ENCODE measurements around the gene TSR3.

Gene TSR3

DNA sequence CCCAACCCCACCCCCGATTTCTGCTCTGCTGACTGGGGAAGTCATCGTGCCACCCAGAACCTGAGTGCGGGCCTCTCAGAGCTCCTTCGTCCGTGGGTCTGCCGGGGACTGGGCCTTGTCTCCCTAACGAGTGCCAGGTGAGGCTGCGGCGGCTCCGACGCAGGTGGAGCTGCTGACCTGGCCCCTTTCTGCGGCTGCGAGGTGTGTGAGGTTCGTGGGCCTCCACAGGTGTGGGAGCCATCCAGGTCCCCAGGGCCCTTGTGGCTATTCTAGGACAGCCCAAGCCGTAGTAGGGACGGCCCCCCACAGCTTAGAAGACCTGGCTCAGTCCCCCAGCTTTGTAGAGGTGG lies 39.2 kb downstream of the TSR3 start:
- H3K4me3 ChIP-seq (ENCODE audit: low read length, poor library complexity, severe bottlenecking): peak overlapping the region; percentile 95
- peak overlapping the region; percentile 88 for H3K4me2 ChIP-seq (ENCODE audit: low read depth, low read length, poor library complexity, severe bottlenecking)
- no peaks in the 10 kb centered on the region for H3K9me3 ChIP-seq (ENCODE audit: insufficient read depth, low read depth, low read length)
- H3K4me1 ChIP-seq (ENCODE audit: insufficient read depth, low read length, poor library complexity, severe bottlenecking): no peaks in the 10 kb centered on the region
- H4K20me1 ChIP-seq (ENCODE audit: insufficient read depth, low read length, poor library complexity, severe bottlenecking): peaks cover 52% of the 10 kb centered on the region
- H3K9me2 ChIP-seq (replicated peaks; ENCODE audit: low read depth, low read length): no peaks in the 10 kb centered on the region
- peaks cover 55% of the 10 kb centered on the region for H3K79me2 ChIP-seq (ENCODE audit: insufficient read depth, low read length)
- no peaks in the 10 kb centered on the region for H3F3A ChIP-seq (ENCODE audit: low read depth)
- H3K9ac ChIP-seq (ENCODE audit: low read depth, low read length, poor library complexity, severe bottlenecking): no peak overlapping the region
- H3K27me3 ChIP-seq (ENCODE audit: insufficient read depth, low read length, poor library complexity, severe bottlenecking): no peaks in the 10 kb centered on the region
- no peak for TF ChIP-seq EZH2phosphoT487 (IDR thresholded peaks at IDR 0.05; ENCODE audit: borderline replicate concordance)
- TF ChIP-seq, protein P1, sequence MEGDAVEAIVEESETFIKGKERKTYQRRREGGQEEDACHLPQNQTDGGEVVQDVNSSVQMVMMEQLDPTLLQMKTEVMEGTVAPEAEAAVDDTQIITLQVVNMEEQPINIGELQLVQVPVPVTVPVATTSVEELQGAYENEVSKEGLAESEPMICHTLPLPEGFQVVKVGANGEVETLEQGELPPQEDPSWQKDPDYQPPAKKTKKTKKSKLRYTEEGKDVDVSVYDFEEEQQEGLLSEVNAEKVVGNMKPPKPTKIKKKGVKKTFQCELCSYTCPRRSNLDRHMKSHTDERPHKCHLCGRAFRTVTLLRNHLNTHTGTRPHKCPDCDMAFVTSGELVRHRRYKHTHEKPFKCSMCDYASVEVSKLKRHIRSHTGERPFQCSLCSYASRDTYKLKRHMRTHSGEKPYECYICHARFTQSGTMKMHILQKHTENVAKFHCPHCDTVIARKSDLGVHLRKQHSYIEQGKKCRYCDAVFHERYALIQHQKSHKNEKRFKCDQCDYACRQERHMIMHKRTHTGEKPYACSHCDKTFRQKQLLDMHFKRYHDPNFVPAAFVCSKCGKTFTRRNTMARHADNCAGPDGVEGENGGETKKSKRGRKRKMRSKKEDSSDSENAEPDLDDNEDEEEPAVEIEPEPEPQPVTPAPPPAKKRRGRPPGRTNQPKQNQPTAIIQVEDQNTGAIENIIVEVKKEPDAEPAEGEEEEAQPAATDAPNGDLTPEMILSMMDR (conservative IDR thresholded peaks at IDR 0.05; ENCODE audit: low read length): no peak
- peaks cover 22% of the 10 kb centered on the region; the same call in 1 of the 2 replicates for H3K36me3 ChIP-seq (ENCODE audit: insufficient read depth, low read length)
- no peak overlapping the region for H2AFZ ChIP-seq (ENCODE audit: low read length)

DNA sequence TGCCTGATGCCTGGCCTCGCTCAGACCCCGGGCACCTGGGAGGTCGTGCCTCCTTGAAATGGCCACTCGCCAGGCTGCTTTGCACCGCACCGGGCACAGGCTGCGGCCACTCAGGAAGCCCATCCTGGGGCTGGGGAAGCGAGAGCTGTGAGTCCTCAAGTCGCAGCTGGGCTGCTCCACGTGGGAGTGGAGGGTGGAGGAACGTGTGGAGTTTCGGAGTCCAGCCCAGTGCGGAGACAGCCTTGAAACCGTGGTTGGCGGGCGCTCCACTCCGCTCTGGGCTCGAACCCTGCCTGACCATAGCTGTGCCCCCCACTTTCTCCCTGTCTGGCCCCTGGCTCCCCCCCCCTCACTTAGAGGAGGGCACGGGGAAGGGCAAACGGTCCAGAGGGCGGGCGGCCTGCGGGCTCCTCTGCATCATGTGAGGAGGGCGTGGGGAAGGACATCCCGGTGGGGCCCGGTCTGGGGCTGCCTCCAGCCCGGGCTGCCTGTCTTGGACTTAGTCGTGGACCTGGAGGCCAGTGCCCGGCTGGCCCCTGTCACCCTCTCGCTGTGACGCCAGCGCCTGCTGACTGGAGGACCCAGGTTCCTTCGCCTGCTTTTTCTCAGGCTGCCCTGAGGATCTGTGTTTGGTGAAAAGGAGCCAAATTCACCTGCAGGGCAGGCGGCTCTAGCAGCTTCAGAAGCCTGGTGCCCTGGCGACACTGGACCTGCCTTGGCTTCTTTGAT lies 39.8 kb downstream of the TSR3 start:
- Histone ChIP-seq H3K4me2 (ENCODE audit: low read depth, low read length, poor library complexity, severe bottlenecking) (peak overlapping the region; percentile 88), H3K4me1 (ENCODE audit: insufficient read depth, low read length, poor library complexity, severe bottlenecking) (no peaks in the 10 kb centered on the region), H3F3A (ENCODE audit: low read depth) (no peaks in the 10 kb centered on the region), H4K20me1 (ENCODE audit: insufficient read depth, low read length, poor library complexity, severe bottlenecking) (peaks cover 52% of the 10 kb centered on the region), H2AFZ (ENCODE audit: low read length) (no peak overlapping the region), H3K36me3 (ENCODE audit: insufficient read depth, low read length) (peaks cover 17% of the 10 kb centered on the region; the same call in 1 of the 2 replicates), H3K9ac (ENCODE audit: low read depth, low read length, poor library complexity, severe bottlenecking) (peak overlapping the region; percentile 92), H3K79me2 (ENCODE audit: insufficient read depth, low read length) (peaks cover 55% of the 10 kb centered on the region), H3K9me2 (replicated peaks; ENCODE audit: low read depth, low read length) (no peaks in the 10 kb centered on the region), H3K27me3 (ENCODE audit: insufficient read depth, low read length, poor library complexity, severe bottlenecking) (no peaks in the 10 kb centered on the region), H3K9me3 (ENCODE audit: insufficient read depth, low read depth, low read length) (no peaks in the 10 kb centered on the region), H3K4me3 (ENCODE audit: low read length, poor library complexity, severe bottlenecking) (peak overlapping the region; percentile 95)
- TF ChIP-seq EZH2phosphoT487 (IDR thresholded peaks at IDR 0.05; ENCODE audit: borderline replicate concordance): no peak
- TF ChIP-seq, protein P1 (conservative IDR thresholded peaks at IDR 0.05; ENCODE audit: low read length): no peak

DNA sequence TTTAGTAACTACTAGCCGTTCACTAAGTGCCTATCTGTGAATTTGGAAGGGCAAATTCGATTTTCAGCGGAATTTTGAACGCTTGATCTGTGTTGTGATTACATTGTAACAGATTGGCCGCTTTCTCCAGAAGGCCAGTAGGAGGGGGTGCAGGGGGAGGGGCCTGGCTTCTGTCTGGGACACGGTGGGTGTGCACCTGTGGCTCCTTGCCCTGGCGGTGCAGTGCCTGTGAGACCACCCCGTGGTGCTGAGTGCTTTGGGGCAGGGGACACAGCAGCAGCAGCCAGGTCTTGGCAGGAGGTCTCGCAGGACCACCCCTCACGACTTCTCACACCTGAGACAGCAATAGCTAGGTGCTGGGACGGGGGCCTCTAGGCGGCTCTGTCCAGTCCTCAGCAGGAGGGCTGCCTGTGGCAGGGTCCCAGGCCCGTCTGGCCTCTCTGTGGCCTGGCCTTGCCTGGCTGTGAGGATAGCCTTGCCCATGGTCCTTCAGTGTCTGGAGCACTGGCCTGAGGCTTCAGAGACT lies 40.4 kb downstream of the TSR3 start:
- peak overlapping the region; percentile 95 for H3K4me3 ChIP-seq (ENCODE audit: low read length, poor library complexity, severe bottlenecking)
- H3F3A ChIP-seq (ENCODE audit: low read depth): no peaks in the 10 kb centered on the region
- H4K20me1 ChIP-seq (ENCODE audit: insufficient read depth, low read length, poor library complexity, severe bottlenecking): peaks cover 49% of the 10 kb centered on the region
- H3K9me3 ChIP-seq (ENCODE audit: insufficient read depth, low read depth, low read length): no peaks in the 10 kb centered on the region
- H3K79me2 ChIP-seq (ENCODE audit: insufficient read depth, low read length): peaks cover 55% of the 10 kb centered on the region
- no peak for TF ChIP-seq EZH2phosphoT487 (IDR thresholded peaks at IDR 0.05; ENCODE audit: borderline replicate concordance)
- TF ChIP-seq, protein P1 (conservative IDR thresholded peaks at IDR 0.05; ENCODE audit: low read length): no peak
- no peaks in the 10 kb centered on the region for H3K27me3 ChIP-seq (ENCODE audit: insufficient read depth, low read length, poor library complexity, severe bottlenecking)
- peaks cover 11% of the 10 kb centered on the region; the same call in 1 of the 2 replicates for H3K36me3 ChIP-seq (ENCODE audit: insufficient read depth, low read length)
- peak overlapping the region; percentile 88 for H3K4me2 ChIP-seq (ENCODE audit: low read depth, low read length, poor library complexity, severe bottlenecking)
- peak overlapping the region; percentile 92 for H3K9ac ChIP-seq (ENCODE audit: low read depth, low read length, poor library complexity, severe bottlenecking)
- no peaks in the 10 kb centered on the region for H3K9me2 ChIP-seq (replicated peaks; ENCODE audit: low read depth, low read length)
- no peaks in the 10 kb centered on the region for H3K4me1 ChIP-seq (ENCODE audit: insufficient read depth, low read length, poor library complexity, severe bottlenecking)
- no peak overlapping the region for H2AFZ ChIP-seq (ENCODE audit: low read length)

All from Loucy (cell line).